ENCODE data around the gene MRPS34.

Gene MRPS34

DNA sequence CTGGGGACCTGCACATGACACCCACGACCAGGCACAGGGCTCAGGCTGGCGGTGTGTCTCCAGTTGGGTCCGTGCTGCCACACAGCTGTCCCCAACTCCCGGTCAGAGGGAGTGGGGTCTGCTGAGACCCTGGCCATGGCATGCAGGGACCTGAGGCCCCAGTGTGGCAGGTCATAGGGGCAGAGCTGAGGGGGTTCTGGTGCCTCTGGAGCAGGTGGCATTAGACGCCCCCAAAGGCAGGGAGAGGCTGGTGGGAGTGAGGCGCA, 14.1 kb upstream of the MRPS34 start:
- no peaks in the 10 kb centered on the region for H3K36me3 ChIP-seq (replicated peaks; ENCODE audit: insufficient read depth, low read length)
- no peak for TF ChIP-seq EZH2phosphoT487 (IDR thresholded peaks at IDR 0.05; ENCODE audit: low read length)
- TF ChIP-seq EZH2 (optimal IDR thresholded peaks at IDR 0.05; ENCODE audit: low read depth, low read length) = no peak
- TF ChIP-seq, protein P1, sequence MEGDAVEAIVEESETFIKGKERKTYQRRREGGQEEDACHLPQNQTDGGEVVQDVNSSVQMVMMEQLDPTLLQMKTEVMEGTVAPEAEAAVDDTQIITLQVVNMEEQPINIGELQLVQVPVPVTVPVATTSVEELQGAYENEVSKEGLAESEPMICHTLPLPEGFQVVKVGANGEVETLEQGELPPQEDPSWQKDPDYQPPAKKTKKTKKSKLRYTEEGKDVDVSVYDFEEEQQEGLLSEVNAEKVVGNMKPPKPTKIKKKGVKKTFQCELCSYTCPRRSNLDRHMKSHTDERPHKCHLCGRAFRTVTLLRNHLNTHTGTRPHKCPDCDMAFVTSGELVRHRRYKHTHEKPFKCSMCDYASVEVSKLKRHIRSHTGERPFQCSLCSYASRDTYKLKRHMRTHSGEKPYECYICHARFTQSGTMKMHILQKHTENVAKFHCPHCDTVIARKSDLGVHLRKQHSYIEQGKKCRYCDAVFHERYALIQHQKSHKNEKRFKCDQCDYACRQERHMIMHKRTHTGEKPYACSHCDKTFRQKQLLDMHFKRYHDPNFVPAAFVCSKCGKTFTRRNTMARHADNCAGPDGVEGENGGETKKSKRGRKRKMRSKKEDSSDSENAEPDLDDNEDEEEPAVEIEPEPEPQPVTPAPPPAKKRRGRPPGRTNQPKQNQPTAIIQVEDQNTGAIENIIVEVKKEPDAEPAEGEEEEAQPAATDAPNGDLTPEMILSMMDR (IDR thresholded peaks at IDR 0.05; ENCODE audit: low read length) = no peak
- H2AFZ ChIP-seq (ENCODE audit: low read length) = no peak overlapping the region
- H3K9ac ChIP-seq (ENCODE audit: low read length) = no peak overlapping the region
- no peak overlapping the region for H3K4me3 ChIP-seq (ENCODE audit: low read length)
- H3F3A ChIP-seq (ENCODE audit: insufficient read depth, low read length) = no peaks in the 10 kb centered on the region
- no peaks in the 10 kb centered on the region for H3K4me1 ChIP-seq (ENCODE audit: low read length)
- no peak overlapping the region for H3K27ac ChIP-seq (ENCODE audit: low read length)
- no peaks in the 10 kb centered on the region for H4K20me1 ChIP-seq (ENCODE audit: insufficient read depth, low read length)
- H3K79me2 ChIP-seq (ENCODE audit: low read length) = peaks cover 48% of the 10 kb centered on the region
- H3K9me2 ChIP-seq (replicated peaks; ENCODE audit: insufficient read depth, low read length) = no peaks in the 10 kb centered on the region
- H3K9me3 ChIP-seq (replicated peaks; ENCODE audit: insufficient read depth, low read length) = no peaks in the 10 kb centered on the region
- no peak for DNase-seq
- H3K4me2 ChIP-seq (ENCODE audit: low read depth, low read length) = no peak overlapping the region
- no peaks in the 10 kb centered on the region for H3K27me3 ChIP-seq (replicated peaks; ENCODE audit: insufficient read depth, low read length)

DNA sequence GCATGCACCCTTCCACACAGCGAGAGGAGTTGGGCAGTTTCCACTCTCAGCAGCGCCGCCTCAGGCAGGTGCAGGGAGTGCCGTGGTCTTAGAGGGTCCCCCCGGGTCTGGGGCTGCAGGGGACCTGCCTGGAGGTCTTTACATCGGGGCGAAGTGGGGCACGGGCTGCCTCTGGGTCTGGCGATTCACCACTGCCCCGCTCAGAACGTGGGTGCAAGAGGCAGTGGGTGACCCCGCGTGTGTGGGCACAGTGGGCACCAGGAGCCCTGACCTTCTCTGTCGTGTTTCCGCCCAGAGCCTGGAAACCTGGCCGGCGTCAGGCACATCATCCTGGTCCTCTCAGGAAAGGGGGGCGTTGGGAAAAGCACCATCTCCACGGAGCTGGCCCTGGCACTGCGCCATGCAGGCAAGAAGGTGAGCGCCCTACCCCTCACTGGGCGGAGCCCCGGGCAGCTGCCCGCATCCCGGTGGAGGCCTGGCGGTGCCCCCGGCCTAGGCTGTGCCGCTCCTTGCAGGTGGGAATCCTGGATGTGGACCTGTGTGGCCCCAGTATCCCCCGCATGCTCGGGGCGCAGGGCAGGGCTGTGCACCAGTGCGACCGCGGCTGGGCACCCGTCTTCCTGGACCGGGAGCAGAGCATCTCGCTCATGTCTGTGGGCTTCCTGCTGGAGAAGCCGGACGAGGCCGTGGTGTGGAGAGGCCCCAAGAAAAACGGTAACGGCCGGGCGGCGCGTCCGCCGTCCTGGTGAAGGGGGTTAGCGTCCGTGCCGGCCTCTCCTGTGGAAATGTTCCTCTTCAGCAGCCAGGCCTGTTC, 13.5 kb upstream of the MRPS34 start:
- H3K4me1 ChIP-seq (ENCODE audit: low read length) = peaks cover under 1% of the 10 kb centered on the region; the same call in 1 of the 2 replicates
- no peak overlapping the region for H2AFZ ChIP-seq (ENCODE audit: low read length)
- H3K4me3 ChIP-seq (ENCODE audit: low read length) = no peak overlapping the region
- no peaks in the 10 kb centered on the region for H4K20me1 ChIP-seq (ENCODE audit: insufficient read depth, low read length)
- H3K4me2 ChIP-seq (ENCODE audit: low read depth, low read length) = no peak overlapping the region
- no peaks in the 10 kb centered on the region for H3K9me3 ChIP-seq (replicated peaks; ENCODE audit: insufficient read depth, low read length)
- TF ChIP-seq EZH2phosphoT487 (IDR thresholded peaks at IDR 0.05; ENCODE audit: low read length) (no peak), EZH2 (optimal IDR thresholded peaks at IDR 0.05; ENCODE audit: low read depth, low read length) (no peak)
- TF ChIP-seq, protein P1 (IDR thresholded peaks at IDR 0.05; ENCODE audit: low read length) = no peak
- H3K9me2 ChIP-seq (replicated peaks; ENCODE audit: insufficient read depth, low read length) = no peaks in the 10 kb centered on the region
- H3K27ac ChIP-seq (ENCODE audit: low read length) = no peak overlapping the region
- H3K27me3 ChIP-seq (replicated peaks; ENCODE audit: insufficient read depth, low read length) = no peaks in the 10 kb centered on the region
- no peaks in the 10 kb centered on the region for H3K36me3 ChIP-seq (replicated peaks; ENCODE audit: insufficient read depth, low read length)
- H3F3A ChIP-seq (ENCODE audit: insufficient read depth, low read length) = peaks cover 5% of the 10 kb centered on the region; the same call in 1 of the 2 replicates
- DNase-seq = no peak
- no peak overlapping the region for H3K9ac ChIP-seq (ENCODE audit: low read length)
- peaks cover 53% of the 10 kb centered on the region for H3K79me2 ChIP-seq (ENCODE audit: low read length)

DNA sequence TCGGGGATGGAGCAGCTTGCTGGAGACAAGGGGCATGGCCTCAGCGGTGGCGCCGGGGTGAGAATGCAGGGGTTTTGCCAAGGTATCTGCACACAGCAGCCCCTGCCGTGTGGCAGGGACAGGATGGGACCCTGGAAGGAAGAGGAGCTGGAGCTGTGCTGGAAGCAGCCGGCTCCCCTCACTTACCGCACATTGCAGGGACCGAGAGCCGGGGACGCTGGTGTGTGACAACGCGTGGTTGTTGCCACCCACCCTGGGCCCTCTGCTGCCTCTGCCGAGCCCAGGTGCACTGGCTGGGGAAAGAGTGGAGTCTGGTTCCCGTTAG, 12.9 kb upstream of the MRPS34 start:
- Histone ChIP-seq H3K9me2 (replicated peaks; ENCODE audit: insufficient read depth, low read length) (no peaks in the 10 kb centered on the region), H4K20me1 (ENCODE audit: insufficient read depth, low read length) (no peaks in the 10 kb centered on the region), H3K27me3 (replicated peaks; ENCODE audit: insufficient read depth, low read length) (no peaks in the 10 kb centered on the region), H3K36me3 (replicated peaks; ENCODE audit: insufficient read depth, low read length) (no peaks in the 10 kb centered on the region), H3K79me2 (ENCODE audit: low read length) (peaks cover 59% of the 10 kb centered on the region), H3K9me3 (replicated peaks; ENCODE audit: insufficient read depth, low read length) (no peaks in the 10 kb centered on the region), H3K4me3 (ENCODE audit: low read length) (no peak overlapping the region), H3K4me2 (ENCODE audit: low read depth, low read length) (no peak overlapping the region), H3F3A (ENCODE audit: insufficient read depth, low read length) (peaks cover 11% of the 10 kb centered on the region; the same call in 1 of the 2 replicates), H2AFZ (ENCODE audit: low read length) (no peak overlapping the region), H3K9ac (ENCODE audit: low read length) (no peak overlapping the region), H3K27ac (ENCODE audit: low read length) (no peak overlapping the region), H3K4me1 (ENCODE audit: low read length) (peaks cover 4% of the 10 kb centered on the region; the same call in 1 of the 2 replicates)
- TF ChIP-seq EZH2phosphoT487 (IDR thresholded peaks at IDR 0.05; ENCODE audit: low read length) (no peak), EZH2 (optimal IDR thresholded peaks at IDR 0.05; ENCODE audit: low read depth, low read length) (no peak)
- TF ChIP-seq, protein P1 (IDR thresholded peaks at IDR 0.05; ENCODE audit: low read length) = no peak
- no peak for DNase-seq
